Dendritic cell treated with granulocyte-macrophage colony-stimulating factor and Interleukin-4, amounts not matched to agents 40 ng/mL and 50 ng/mL, for 4 days (primary cell): ENCODE measurements around the gene KRTAP5-7.
"Not testable (repeated sequence)": the region's sequence is repeated elsewhere in the genome, so short reads cannot be mapped to it uniquely, and the experiment has no call there.

ENCODE experiments used
- H3K27ac Mint-ChIP-seq: one replicate; pipeline ENCODE4 v1.8.0; 2022; ENCODE audit warnings: mild to moderate bottlenecking, mixed read lengths
- H3K27me3 Mint-ChIP-seq: one replicate; pipeline ENCODE4 v1.8.0; 2022; ENCODE audit warnings: mild to moderate bottlenecking, mixed read lengths
- H3K36me3 Mint-ChIP-seq: one replicate; pipeline ENCODE4 v1.8.0; 2022; ENCODE audit warnings: low read depth, mixed read lengths
- H3K4me1 Mint-ChIP-seq: one replicate; pipeline ENCODE4 v1.8.0; 2022; ENCODE audit warnings: low read depth, mixed read lengths
- H3K4me3 Mint-ChIP-seq: one replicate; pipeline ENCODE4 v1.8.0; 2022; ENCODE audit warnings: mild to moderate bottlenecking, moderate library complexity, mixed read lengths
- H3K9me3 Mint-ChIP-seq: one replicate; pipeline ENCODE4 v1.8.0; 2022; ENCODE audit warnings: mixed read lengths
- intact Hi-C: fragments of 100-400 bp; cut with micrococcal nuclease; formaldehyde crosslinking; loops from one replicate; pipeline ENCODE4 v1.15.0; 2022

KRTAP5-7 gene

DNA sequence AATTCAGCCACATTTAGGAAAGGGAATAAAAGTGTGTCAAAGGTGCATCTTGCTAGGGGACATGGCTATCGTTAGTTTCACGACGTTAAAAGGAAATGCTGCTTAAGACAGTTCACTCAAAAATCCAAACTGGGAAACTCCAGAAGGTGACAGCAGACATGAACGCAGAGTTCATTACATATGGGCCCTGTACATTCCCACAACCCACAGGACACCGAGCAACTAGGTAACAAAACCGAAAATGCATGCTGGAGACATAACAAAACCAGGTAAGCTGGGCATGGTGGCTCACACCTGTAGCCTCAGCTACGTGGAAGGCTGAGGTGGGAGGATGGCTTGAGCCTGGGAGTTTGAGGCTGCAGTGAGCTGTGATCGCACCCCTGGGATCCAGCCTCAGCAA is 40.6 kb downstream of the KRTAP5-7 start:
- H3K27me3 Mint-ChIP-seq = peaks cover 26% of the 10 kb centered on the region
- intact Hi-C loops, H3K36me3 Mint-ChIP-seq, H3K9me3 Mint-ChIP-seq, H3K27ac Mint-ChIP-seq, H3K4me3 Mint-ChIP-seq: not testable (repeated sequence)
- peaks cover 11% of the 10 kb centered on the region for H3K4me1 Mint-ChIP-seq

DNA sequence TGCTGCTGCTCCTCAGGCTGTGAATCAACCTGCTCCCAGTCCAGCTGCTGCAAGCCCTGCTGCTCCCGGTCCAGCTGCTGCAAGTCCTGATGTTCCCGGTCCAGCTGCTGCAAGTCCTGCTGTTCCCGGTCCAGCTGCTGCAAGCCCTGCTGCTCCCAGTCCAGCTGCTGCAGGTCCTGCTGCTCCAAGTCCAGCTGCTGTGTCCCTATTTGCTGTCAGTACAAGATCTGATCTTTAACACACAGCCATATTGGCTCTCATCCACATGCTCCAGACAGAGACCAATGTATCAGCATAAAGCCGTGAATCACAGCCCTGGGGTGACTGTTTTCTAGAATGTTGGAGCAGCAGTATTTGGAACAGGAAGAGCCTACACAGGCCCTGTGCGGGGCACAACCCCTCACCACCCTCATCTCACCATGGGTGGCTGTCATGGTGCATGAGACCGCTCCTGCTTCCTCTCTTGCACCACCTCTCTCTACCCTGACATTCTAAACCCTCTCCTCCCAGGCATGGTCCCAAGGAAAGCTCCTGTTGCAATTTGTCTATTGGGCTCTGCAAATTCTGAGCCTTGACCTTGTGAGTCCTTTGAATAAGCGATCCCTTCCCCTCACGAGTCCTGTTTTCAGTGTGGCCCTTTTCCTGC is 41.8 kb downstream of the KRTAP5-7 start:
- intact Hi-C loops = no loop called here

GRCh38 chr11:71571101-71571850 is 44.2 kb downstream of the KRTAP5-7 start:
- intact Hi-C loops, H3K4me3 Mint-ChIP-seq, H3K27me3 Mint-ChIP-seq, H3K9me3 Mint-ChIP-seq, H3K36me3 Mint-ChIP-seq, H3K27ac Mint-ChIP-seq, H3K4me1 Mint-ChIP-seq: not testable (repeated sequence)

More for the DNA sequence above, 41.8 kb downstream of the KRTAP5-7 start:
- H3K4me1 Mint-ChIP-seq = peaks cover 2% of the 10 kb centered on the region
- peaks cover 21% of the 10 kb centered on the region for H3K27me3 Mint-ChIP-seq
- H3K36me3 Mint-ChIP-seq = no peaks in the 10 kb centered on the region
- no peak overlapping the region for H3K27ac Mint-ChIP-seq
- H3K4me3 Mint-ChIP-seq = no peak overlapping the region
- no peaks in the 10 kb centered on the region for H3K9me3 Mint-ChIP-seq

DNA sequence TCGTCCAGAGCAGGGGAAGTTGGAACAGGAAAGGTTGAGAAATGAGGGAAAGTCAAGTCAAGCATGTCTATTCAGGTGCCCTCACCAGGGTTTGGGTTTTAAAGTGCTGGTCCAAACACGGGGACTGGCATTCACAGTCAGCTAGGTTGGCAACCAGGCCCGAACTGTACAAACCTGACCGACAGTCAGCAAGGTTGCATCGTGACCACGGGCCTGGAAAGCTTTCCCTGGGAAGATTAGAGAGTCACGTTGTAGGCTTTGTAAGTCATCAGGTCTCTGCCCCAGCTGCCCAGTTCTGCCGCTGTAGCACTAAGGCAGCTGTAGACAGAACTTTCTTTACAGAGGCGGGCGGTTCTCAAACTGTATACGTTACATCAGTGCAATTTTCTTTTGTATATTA is 45.7 kb downstream of the KRTAP5-7 start:
- Mint-ChIP-seq H3K27ac (no peak overlapping the region), H3K27me3 (peaks cover 1% of the 10 kb centered on the region), H3K4me3 (no peak overlapping the region), H3K9me3 (no peaks in the 10 kb centered on the region), H3K4me1 (no peaks in the 10 kb centered on the region), H3K36me3 (no peaks in the 10 kb centered on the region)
- intact Hi-C loops = no loop called here

GRCh38 chr11:71574418-71574817 is 47.4 kb downstream of the KRTAP5-7 start:
- intact Hi-C loops = no loop called here
- Mint-ChIP-seq H3K36me3 (no peaks in the 10 kb centered on the region), H3K4me1 (no peaks in the 10 kb centered on the region), H3K9me3 (no peaks in the 10 kb centered on the region), H3K27me3 (peaks cover 3% of the 10 kb centered on the region), H3K27ac (no peak overlapping the region), H3K4me3 (no peak overlapping the region)

DNA sequence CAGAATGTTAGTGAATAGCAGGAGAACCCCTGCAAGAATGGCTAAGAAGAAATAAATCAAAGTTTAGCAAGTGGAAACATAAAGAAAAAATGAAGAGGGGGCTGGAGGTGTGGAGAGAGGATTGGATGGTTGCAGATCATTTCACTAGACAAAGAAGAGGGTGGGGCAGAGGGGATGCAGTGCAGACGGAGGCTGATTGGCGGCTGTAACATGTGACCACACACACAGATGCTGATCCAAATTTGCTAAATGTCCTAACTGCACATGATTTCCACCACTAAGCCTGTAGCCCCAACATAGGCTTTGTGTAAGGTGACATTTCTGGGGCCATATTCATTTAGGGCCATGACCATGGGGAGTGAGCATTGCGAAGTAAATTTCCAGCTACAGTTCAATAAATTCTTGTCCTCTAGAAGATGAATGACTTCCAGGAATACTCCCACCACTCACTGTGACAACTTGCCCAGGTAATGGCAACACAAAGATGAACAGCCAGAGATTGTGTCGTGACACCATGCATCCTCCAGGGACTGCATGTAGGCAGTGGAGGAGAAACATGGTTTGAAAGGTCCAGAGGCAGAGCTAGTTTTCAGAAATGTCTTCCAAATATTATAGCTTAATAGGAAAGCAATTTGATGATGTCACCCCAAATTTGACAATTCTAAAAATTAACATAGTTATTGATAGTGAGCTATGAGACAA is 48.8 kb downstream of the KRTAP5-7 start:
- H3K27me3 Mint-ChIP-seq = peaks cover 10% of the 10 kb centered on the region
- no peaks in the 10 kb centered on the region for H3K36me3 Mint-ChIP-seq
- H3K27ac Mint-ChIP-seq = no peak overlapping the region
- intact Hi-C loops = no loop called here
- H3K4me1 Mint-ChIP-seq = no peaks in the 10 kb centered on the region
- H3K4me3 Mint-ChIP-seq = no peak overlapping the region
- no peaks in the 10 kb centered on the region for H3K9me3 Mint-ChIP-seq

GRCh38 chr11:71576688-71577465 is 49.8 kb downstream of the KRTAP5-7 start:
- H3K36me3 Mint-ChIP-seq, H3K27ac Mint-ChIP-seq, H3K4me1 Mint-ChIP-seq, H3K9me3 Mint-ChIP-seq, H3K4me3 Mint-ChIP-seq, intact Hi-C loops: not testable (repeated sequence)
- H3K27me3 Mint-ChIP-seq = peaks cover 18% of the 10 kb centered on the region

- Mint-ChIP-seq H3K27ac (no peak overlapping the region), H3K27me3 (peaks cover 24% of the 10 kb centered on the region), H3K4me3 (no peak overlapping the region), H3K4me1 (no peaks in the 10 kb centered on the region), H3K36me3 (no peaks in the 10 kb centered on the region), H3K9me3 (no peaks in the 10 kb centered on the region)
- intact Hi-C loops = no loop called here
Observed at GRCh38 chr11:71577469-71578004, 50.5 kb downstream of the KRTAP5-7 start.
